ENCODE measurements around the gene NHERF2.

The NHERF2 gene

DNA sequence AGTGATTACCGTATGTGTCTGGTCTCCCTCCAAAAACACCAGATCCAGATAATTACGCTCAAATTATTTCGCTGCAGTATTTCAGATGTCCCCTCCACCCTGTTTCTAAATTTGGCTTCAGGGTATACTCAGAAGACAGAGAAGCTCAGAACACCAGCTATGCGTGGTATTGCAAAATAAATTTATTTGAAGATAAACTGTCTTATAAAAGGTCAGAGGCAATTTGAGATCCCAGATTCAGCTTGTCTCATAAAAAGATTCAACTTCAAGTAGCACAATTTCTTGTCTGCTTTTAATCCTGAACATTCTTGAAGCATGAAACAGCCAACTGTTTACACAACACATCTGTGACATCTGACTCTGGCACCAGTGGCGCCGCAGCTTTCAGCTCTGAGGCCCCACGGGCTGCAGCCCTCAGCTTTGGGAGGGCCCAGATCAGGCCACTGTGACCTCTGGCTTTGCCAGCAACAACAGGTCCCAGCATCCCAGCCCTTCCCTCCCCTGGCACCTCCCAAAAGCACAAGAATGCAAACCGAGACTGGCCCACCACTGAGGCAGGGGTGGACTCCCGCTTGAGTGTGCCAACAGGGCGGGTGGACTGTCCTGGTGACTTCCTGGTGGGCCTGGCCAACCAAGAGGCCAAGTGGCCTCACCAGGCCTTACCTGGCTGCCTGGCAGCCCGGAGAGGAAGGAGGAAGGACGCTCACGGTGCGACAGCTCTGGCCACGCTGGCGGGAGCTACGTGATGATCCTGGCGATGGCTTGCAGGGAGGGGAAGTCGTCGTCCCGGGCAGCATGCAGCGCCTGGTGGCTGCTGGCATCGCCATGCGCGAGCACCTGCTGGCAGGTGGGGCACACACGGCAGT is 29.0 kb upstream of the NHERF2 start:
- H3K79me1 ChIP-seq (ENCODE audit: low read depth, low read length), result peaks cover 15% of the 10 kb centered on the region
- peaks cover 0 to 5% (median 0%) of the 10 kb centered on the region in 3 experiments for H3K27me3 ChIP-seq (ENCODE audit: control insufficient read depth in 3 of 3, insufficient read depth in 3 of 3, low read depth in 1 of 3, low read length in 3 of 3)
- H3K4me1 ChIP-seq (ENCODE audit: control insufficient read depth in 2 of 2, insufficient read depth in 1 of 2, low read depth in 1 of 2, low read length in 2 of 2), result no peaks in the 10 kb centered on the region
- no peak overlapping the region for H2AFZ ChIP-seq (ENCODE audit: low read length)
- no peak overlapping the region for H3K14ac ChIP-seq (ENCODE audit: low read length)
- no peak overlapping the region for H2BK12ac ChIP-seq (ENCODE audit: low read length)
- no peak overlapping the region for H2AK5ac ChIP-seq (ENCODE audit: low read depth, low read length)
- H2BK5ac ChIP-seq (ENCODE audit: low read length), result no peak overlapping the region
- H2BK15ac ChIP-seq (ENCODE audit: low read length), result no peak overlapping the region
- H3K9ac ChIP-seq (ENCODE audit: low read depth, low read length, poor library complexity), result no peak overlapping the region
- H4K91ac ChIP-seq (ENCODE audit: low read depth, low read length, poor library complexity), result no peak overlapping the region
- no peak overlapping the region for H4K8ac ChIP-seq (ENCODE audit: low read depth, low read length)
- H3K18ac ChIP-seq (ENCODE audit: low read length), result peak overlapping the region; percentile 17
- H3K36me3 ChIP-seq (replicated peaks in 1 of 2; ENCODE audit: control insufficient read depth in 2 of 2, insufficient read depth in 2 of 2, low read length in 2 of 2), result peaks cover 40 to 63% of the 10 kb centered on the region in 2 donors
- H3K9me3 ChIP-seq (replicated peaks in 1 of 2; ENCODE audit: control insufficient read depth in 2 of 2, insufficient read depth in 1 of 2, low read depth in 1 of 2, low read length in 2 of 2), result no peaks in the 10 kb centered on the region
- no peak overlapping the region for H3K27ac ChIP-seq (replicated peaks; ENCODE audit: low read length)
- no peak for DNase-seq (ENCODE audit: low spot score)
- no peak overlapping the region for H3K4me2 ChIP-seq (ENCODE audit: insufficient read depth, low read length, poor library complexity, severe bottlenecking)
- H2BK120ac ChIP-seq (ENCODE audit: low read depth, low read length), result no peak overlapping the region
- no peak overlapping the region for H3K4me3 ChIP-seq (ENCODE audit: low read length in 2 of 2)
- WGBS, 2 donors (ENCODE audit: extremely low coverage in 2 of 2, insufficient read length in 2 of 2, insufficient replicate concordance in 1 of 2), result no CpG with 5 or more reads among the region's 26 CpGs
- no peak overlapping the region for H3K23ac ChIP-seq (ENCODE audit: low read depth, low read length, poor library complexity)
- H3K4ac ChIP-seq (ENCODE audit: low read length), result no peak overlapping the region

DNA sequence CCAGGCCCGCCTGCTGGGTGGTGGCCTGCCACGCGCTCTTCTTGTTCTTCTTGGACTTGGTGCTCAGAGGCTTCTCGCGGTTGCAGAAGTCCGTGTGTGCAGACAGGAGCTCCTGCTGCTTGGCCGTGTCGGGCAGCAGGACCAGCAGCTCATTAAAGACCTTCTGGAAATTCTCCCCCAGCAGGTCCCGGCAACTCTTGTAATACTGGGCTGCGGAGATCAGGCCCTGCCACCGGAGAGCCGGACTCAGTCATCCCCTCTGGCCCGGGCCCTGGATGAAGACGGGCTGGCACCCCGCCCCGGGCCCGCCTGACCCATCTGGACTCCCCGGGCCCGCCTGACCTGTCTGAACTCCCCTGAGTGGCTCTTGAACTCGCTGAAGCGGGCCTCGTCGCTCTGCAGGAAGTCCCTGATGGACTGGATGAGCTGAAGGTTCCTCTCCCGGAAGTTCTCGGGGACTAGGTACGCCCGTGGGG is 28.3 kb upstream of the NHERF2 start:
- no peak overlapping the region for H4K8ac ChIP-seq (ENCODE audit: low read depth, low read length)
- H3K27ac ChIP-seq (replicated peaks; ENCODE audit: low read length), result no peak overlapping the region
- no peaks in the 10 kb centered on the region for H3K9me3 ChIP-seq (replicated peaks in 1 of 2; ENCODE audit: control insufficient read depth in 2 of 2, insufficient read depth in 1 of 2, low read depth in 1 of 2, low read length in 2 of 2)
- peaks cover 18% of the 10 kb centered on the region for H3K79me1 ChIP-seq (ENCODE audit: low read depth, low read length)
- H3K18ac ChIP-seq (ENCODE audit: low read length), result no peak overlapping the region
- H3K14ac ChIP-seq (ENCODE audit: low read length), result no peak overlapping the region
- no peak overlapping the region for H2AFZ ChIP-seq (ENCODE audit: low read length)
- WGBS, 2 donors (ENCODE audit: extremely low coverage in 2 of 2, insufficient read length in 2 of 2, insufficient replicate concordance in 1 of 2), result no CpG with 5 or more reads among the region's 27 CpGs
- H3K4me3 ChIP-seq (ENCODE audit: low read length in 2 of 2), result no peak overlapping the region
- no peaks in the 10 kb centered on the region for H3K4me1 ChIP-seq (ENCODE audit: control insufficient read depth in 2 of 2, insufficient read depth in 1 of 2, low read depth in 1 of 2, low read length in 2 of 2)
- no peak overlapping the region for H3K4me2 ChIP-seq (ENCODE audit: insufficient read depth, low read length, poor library complexity, severe bottlenecking)
- no peak overlapping the region for H3K4ac ChIP-seq (ENCODE audit: low read length)
- no peak overlapping the region for H2BK5ac ChIP-seq (ENCODE audit: low read length)
- H3K27me3 ChIP-seq (ENCODE audit: control insufficient read depth in 3 of 3, insufficient read depth in 3 of 3, low read depth in 1 of 3, low read length in 3 of 3), result peaks cover 0 to 4% (median 0%) of the 10 kb centered on the region in 3 experiments
- H3K23ac ChIP-seq (ENCODE audit: low read depth, low read length, poor library complexity), result no peak overlapping the region
- no peak for DNase-seq (ENCODE audit: low spot score)
- peaks cover 41 to 70% of the 10 kb centered on the region in 2 donors for H3K36me3 ChIP-seq (replicated peaks in 1 of 2; ENCODE audit: control insufficient read depth in 2 of 2, insufficient read depth in 2 of 2, low read length in 2 of 2)
- H2BK15ac ChIP-seq (ENCODE audit: low read length), result no peak overlapping the region
- no peak overlapping the region for H4K91ac ChIP-seq (ENCODE audit: low read depth, low read length, poor library complexity)
- H2AK5ac ChIP-seq (ENCODE audit: low read depth, low read length), result no peak overlapping the region
- no peak overlapping the region for H2BK120ac ChIP-seq (ENCODE audit: low read depth, low read length)
- H2BK12ac ChIP-seq (ENCODE audit: low read length), result no peak overlapping the region
- H3K9ac ChIP-seq (ENCODE audit: low read depth, low read length, poor library complexity), result no peak overlapping the region

DNA sequence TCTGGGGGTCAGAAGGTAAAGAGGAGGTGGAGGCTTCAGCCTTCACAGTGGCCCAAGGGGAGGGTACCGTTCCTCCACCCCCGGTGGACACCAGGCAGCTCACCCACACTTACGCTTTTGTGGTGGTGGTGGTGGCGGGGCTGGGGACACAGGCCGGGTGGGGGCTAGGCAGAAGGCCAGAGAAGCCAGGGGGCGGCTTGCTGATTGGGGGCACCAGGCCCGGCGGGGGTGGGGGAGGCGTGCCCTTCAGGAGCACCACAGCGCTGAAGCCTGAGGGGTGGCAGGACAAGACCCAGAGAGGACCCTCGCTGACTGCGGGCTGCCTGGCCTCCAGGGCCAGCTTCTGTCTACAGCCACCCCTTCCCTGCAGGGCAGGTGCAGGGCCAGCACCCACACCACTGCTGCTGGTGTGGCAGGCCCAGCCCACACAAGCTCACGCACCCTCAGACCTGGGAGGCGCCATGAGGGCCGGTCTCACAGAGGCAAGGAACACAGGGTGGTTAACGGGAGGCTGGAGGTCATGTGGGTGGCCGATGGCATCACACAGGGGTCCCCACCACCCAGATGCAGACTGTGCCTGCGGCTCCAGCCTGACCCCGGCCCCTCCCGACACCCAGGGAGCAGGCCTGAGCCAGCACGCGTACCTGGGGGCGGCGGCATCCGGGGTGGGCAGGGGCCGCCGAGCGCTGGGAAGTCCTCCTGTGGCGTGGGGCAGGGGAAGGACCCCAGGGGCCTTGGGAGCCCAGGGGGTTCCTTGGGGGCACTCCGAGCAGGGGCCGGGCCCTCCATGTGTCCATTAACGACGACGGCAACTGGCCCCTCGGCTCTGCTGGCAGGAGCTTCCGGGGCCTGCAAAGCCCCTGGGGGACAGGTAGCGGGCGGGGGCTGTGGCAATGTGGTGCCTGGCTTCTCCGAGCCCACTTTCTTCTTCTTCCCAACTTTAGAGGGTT is 27.6 kb upstream of the NHERF2 start:
- DNase-seq (ENCODE audit: low spot score), result no peak
- H2AK5ac ChIP-seq (ENCODE audit: low read depth, low read length), result no peak overlapping the region
- H2BK5ac ChIP-seq (ENCODE audit: low read length), result peak overlapping the region; percentile 39
- no peak overlapping the region for H2BK15ac ChIP-seq (ENCODE audit: low read length)
- peaks cover 22% of the 10 kb centered on the region for H3K79me1 ChIP-seq (ENCODE audit: low read depth, low read length)
- H3K36me3 ChIP-seq (replicated peaks in 1 of 2; ENCODE audit: control insufficient read depth in 2 of 2, insufficient read depth in 2 of 2, low read length in 2 of 2), result peaks cover 41 to 74% of the 10 kb centered on the region in 2 donors
- H3K4me3 ChIP-seq (ENCODE audit: low read length in 2 of 2), result no peak overlapping the region
- no peak overlapping the region for H3K14ac ChIP-seq (ENCODE audit: low read length)
- no peaks in the 10 kb centered on the region for H3K9me3 ChIP-seq (replicated peaks in 1 of 2; ENCODE audit: control insufficient read depth in 2 of 2, insufficient read depth in 1 of 2, low read depth in 1 of 2, low read length in 2 of 2)
- no peak overlapping the region for H4K8ac ChIP-seq (ENCODE audit: low read depth, low read length)
- H3K27ac ChIP-seq (replicated peaks; ENCODE audit: low read length), result no peak overlapping the region
- H3K27me3 ChIP-seq (ENCODE audit: control insufficient read depth in 3 of 3, insufficient read depth in 3 of 3, low read depth in 1 of 3, low read length in 3 of 3), result no peaks in the 10 kb centered on the region
- H3K23ac ChIP-seq (ENCODE audit: low read depth, low read length, poor library complexity), result no peak overlapping the region
- H3K9ac ChIP-seq (ENCODE audit: low read depth, low read length, poor library complexity), result peak overlapping the region; percentile 21
- peaks cover 4 to 6% of the 10 kb centered on the region in 2 donors for H3K4me1 ChIP-seq (ENCODE audit: control insufficient read depth in 2 of 2, insufficient read depth in 1 of 2, low read depth in 1 of 2, low read length in 2 of 2)
- H2BK120ac ChIP-seq (ENCODE audit: low read depth, low read length), result no peak overlapping the region
- H3K4ac ChIP-seq (ENCODE audit: low read length), result no peak overlapping the region
- no peak overlapping the region for H4K91ac ChIP-seq (ENCODE audit: low read depth, low read length, poor library complexity)
- no CpG with 5 or more reads among the region's 39 CpGs for WGBS, 2 donors (ENCODE audit: extremely low coverage in 2 of 2, insufficient read length in 2 of 2, insufficient replicate concordance in 1 of 2)
- no peak overlapping the region for H3K4me2 ChIP-seq (ENCODE audit: insufficient read depth, low read length, poor library complexity, severe bottlenecking)
- peak overlapping the region; percentile 22 for H2BK12ac ChIP-seq (ENCODE audit: low read length)
- no peak overlapping the region for H2AFZ ChIP-seq (ENCODE audit: low read length)
- H3K18ac ChIP-seq (ENCODE audit: low read length), result peak overlapping the region; percentile 28

Measured in neuronal stem cell (in vitro differentiated cells).